Neural crest cell (in vitro differentiated cells): ENCODE data around the gene ANKDD1B. TPM values are rescaled to one million over a fixed set of nuclear protein-coding genes. Genes with fewer than 3 reads are reported as not detected.

Experiments
- DNase-seq: peaks from one replicate; pipeline ENCODE4 v3.0.0; 2021; ENCODE audit warnings: low read depth, mixed read lengths, low spot score
- H3K27ac Mint-ChIP-seq: one replicate; pipeline ENCODE4 v1.8.0; 2021; ENCODE audit warnings: mild to moderate bottlenecking, mixed read lengths; ENCODE audit not compliant: unreplicated experiment
- H3K27me3 Mint-ChIP-seq: 2 replicates; pipeline ENCODE4 v1.8.0; 2021; ENCODE audit warnings: low read depth, mild to moderate bottlenecking, mixed read lengths
- H3K36me3 Mint-ChIP-seq: 2 replicates; pipeline ENCODE4 v1.8.0; 2021; ENCODE audit warnings: low read depth, mild to moderate bottlenecking, mixed read lengths
- H3K4me1 Mint-ChIP-seq: 2 replicates; pipeline ENCODE4 v1.8.0; 2021; ENCODE audit warnings: mixed read lengths
- H3K4me3 Mint-ChIP-seq: one replicate; pipeline ENCODE4 v1.8.0; 2021; ENCODE audit warnings: mild to moderate bottlenecking, mixed read lengths
- H3K9me3 Mint-ChIP-seq: 2 replicates; pipeline ENCODE4 v1.8.0; 2021; ENCODE audit warnings: mixed read lengths
- CTCF ChIP-seq: fragments of 200-600 bp; sonication (generic); conservative IDR thresholded peaks from 2 replicates; pipeline ENCODE4 v1.5.0; 2021; ENCODE audit warnings: antibody characterized with exemption, mild to moderate bottlenecking
- total RNA-seq: library from RNA; stranded (reverse); gene quantifications from 2 replicates; pipeline ENCODE4 v1.2.1, GENCODE V29; 2021

Gene ANKDD1B
- total RNA-seq, 1 donor from 2014 or later, result 0.28 TPM

- no peaks in the 10 kb centered on the region for H3K9me3 Mint-ChIP-seq
- DNase-seq, result no peak
- no peaks in the 10 kb centered on the region for H3K36me3 Mint-ChIP-seq
- H3K27ac Mint-ChIP-seq, result no peak overlapping the region
- H3K4me3 Mint-ChIP-seq, result no peak overlapping the region
- TF ChIP-seq CTCF, result no peak
- peaks cover 3% of the 10 kb centered on the region for H3K4me1 Mint-ChIP-seq
- no peaks in the 10 kb centered on the region for H3K27me3 Mint-ChIP-seq
Observed at GRCh38 chr5:75639535-75640311, 28.5 kb downstream of the ANKDD1B start.

- Mint-ChIP-seq H3K27ac (no peak overlapping the region), H3K4me1 (peaks cover 3% of the 10 kb centered on the region)
- TF ChIP-seq CTCF, result no peak
Observed at GRCh38 chr5:75640395-75640794, 29.1 kb downstream of the ANKDD1B start.

GRCh38 chr5:75640826-75641225, 29.6 kb downstream of the ANKDD1B start:
- no peaks in the 10 kb centered on the region for H3K36me3 Mint-ChIP-seq
- no peak for TF ChIP-seq CTCF
- H3K27ac Mint-ChIP-seq, result no peak overlapping the region

More at GRCh38 chr5:75640395-75640794, 29.1 kb downstream of the ANKDD1B start:
- DNase-seq, result no peak
- Mint-ChIP-seq H3K27me3 (no peaks in the 10 kb centered on the region), H3K9me3 (no peaks in the 10 kb centered on the region), H3K36me3 (no peaks in the 10 kb centered on the region), H3K4me3 (no peak overlapping the region)

GRCh38 chr5:75648712-75649111, 37.5 kb downstream of the ANKDD1B start:
- Mint-ChIP-seq H3K36me3 (peaks cover 3% of the 10 kb centered on the region), H3K9me3 (no peaks in the 10 kb centered on the region), H3K4me3 (no peak overlapping the region), H3K27ac (no peak overlapping the region), H3K27me3 (no peaks in the 10 kb centered on the region), H3K4me1 (no peaks in the 10 kb centered on the region)
- no peak for TF ChIP-seq CTCF
- DNase-seq, result no peak

More at GRCh38 chr5:75640826-75641225, 29.6 kb downstream of the ANKDD1B start:
- Mint-ChIP-seq H3K4me1 (peaks cover 3% of the 10 kb centered on the region), H3K27me3 (no peaks in the 10 kb centered on the region), H3K4me3 (no peak overlapping the region), H3K9me3 (no peaks in the 10 kb centered on the region)
- DNase-seq, result no peak

GRCh38 chr5:75651575-75652238, 40.5 kb downstream of the ANKDD1B start:
- TF ChIP-seq CTCF, result no peak
- Mint-ChIP-seq H3K9me3 (no peaks in the 10 kb centered on the region), H3K36me3 (peaks cover 3% of the 10 kb centered on the region), H3K4me3 (no peak overlapping the region), H3K4me1 (peaks cover 13% of the 10 kb centered on the region), H3K27ac (no peak overlapping the region), H3K27me3 (no peaks in the 10 kb centered on the region)
- no peak for DNase-seq
